Measurements from ENCODE around the gene ATP6AP1.

The ATP6AP1 gene

GRCh38 chrX:154430916-154431315, 2.4 kb downstream of the ATP6AP1 start:
- DNase-seq (ENCODE audit: low spot score) = no peak

DNA sequence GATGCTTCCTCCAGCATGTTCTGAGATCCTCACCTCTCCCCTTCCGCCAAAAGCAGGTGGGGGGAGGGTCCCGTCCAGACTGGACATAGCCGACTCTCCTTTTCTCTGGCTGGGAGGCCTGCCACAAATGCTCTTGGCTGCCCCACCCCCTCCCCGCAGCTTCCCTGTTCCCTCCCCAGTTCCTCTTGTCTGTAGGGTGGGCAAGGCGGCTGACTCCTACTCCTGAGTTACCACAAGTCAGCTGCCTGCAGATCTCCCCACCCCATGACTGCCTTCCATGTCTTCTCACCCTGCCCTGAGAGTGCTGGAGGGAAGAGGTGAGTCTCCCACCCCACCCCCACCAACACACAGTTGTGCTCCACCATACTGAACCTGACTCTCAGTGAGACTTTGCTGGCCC, 2.9 kb downstream of the ATP6AP1 start:
- no peak for DNase-seq (ENCODE audit: low spot score)

- no peak for DNase-seq (ENCODE audit: low spot score)
These were observed 3.7 kb downstream of the ATP6AP1 start for GRCh38 chrX:154432210-154432609.

DNA sequence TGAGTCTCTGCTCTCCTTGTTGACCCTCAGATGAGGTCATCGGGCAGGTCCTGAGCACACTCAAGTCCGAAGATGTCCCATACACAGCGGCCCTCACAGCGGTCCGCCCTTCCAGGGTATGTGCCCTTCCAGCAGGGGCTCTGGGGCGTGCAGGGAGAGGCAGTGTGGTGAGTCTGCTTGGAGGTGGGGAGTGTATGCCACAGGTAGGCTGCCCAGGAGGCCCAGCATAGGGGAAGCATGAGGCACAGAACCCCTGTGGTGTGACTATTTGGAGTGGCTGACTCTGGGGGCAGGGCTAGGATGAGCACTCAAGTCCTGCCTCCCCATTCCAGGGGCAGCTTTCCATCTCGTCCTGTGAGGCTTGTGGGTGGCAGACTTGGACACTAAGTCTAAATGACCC, 5.1 kb downstream of the ATP6AP1 start:
- no peak for DNase-seq (ENCODE audit: low spot score)

DNA sequence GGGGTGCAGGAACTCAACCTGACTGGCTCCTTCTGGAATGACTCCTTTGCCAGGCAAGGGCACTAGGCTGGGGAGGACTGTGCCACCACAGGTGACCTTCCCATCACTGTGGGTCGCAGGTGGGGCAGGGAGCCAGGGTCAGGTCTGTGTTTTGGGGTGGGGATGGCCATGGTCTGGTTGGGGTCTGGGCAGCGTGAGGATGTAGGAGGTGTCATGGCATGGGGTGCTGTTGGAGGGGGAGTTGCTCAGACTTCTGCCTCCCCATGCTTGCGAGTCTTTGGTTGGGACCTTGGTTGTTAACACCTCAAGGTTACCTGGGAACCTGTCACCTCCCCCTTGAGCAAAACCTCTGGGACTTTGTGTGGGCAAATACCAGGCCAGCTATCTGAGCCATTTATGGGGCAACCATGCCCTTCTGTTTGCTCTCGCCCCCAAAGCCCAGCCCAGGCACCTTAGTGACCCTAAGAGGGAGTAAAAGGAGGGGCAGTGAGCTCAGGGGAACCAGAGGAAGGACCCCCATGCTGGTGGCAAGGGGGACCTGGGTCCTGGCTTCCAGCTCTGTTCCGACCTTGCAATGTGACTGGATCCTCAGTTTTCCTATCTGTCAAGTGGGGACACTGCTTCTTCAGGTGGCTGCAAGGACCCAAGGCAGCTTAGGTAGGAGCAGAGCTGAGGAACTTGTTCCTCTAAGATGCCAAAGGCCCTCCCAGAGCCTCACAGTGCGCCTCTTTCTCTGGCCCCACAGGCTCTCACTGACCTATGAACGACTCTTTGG, 6.1 kb downstream of the ATP6AP1 start:
- DNase-seq (ENCODE audit: low spot score) = no peak

- no peak for DNase-seq (ENCODE audit: low spot score)
These were observed 6.8 kb downstream of the ATP6AP1 start for GRCh38 chrX:154435171-154435733.

GRCh38 chrX:154436374-154436982, 8.0 kb downstream of the ATP6AP1 start:
- no peak for DNase-seq (ENCODE audit: low spot score)

DNA sequence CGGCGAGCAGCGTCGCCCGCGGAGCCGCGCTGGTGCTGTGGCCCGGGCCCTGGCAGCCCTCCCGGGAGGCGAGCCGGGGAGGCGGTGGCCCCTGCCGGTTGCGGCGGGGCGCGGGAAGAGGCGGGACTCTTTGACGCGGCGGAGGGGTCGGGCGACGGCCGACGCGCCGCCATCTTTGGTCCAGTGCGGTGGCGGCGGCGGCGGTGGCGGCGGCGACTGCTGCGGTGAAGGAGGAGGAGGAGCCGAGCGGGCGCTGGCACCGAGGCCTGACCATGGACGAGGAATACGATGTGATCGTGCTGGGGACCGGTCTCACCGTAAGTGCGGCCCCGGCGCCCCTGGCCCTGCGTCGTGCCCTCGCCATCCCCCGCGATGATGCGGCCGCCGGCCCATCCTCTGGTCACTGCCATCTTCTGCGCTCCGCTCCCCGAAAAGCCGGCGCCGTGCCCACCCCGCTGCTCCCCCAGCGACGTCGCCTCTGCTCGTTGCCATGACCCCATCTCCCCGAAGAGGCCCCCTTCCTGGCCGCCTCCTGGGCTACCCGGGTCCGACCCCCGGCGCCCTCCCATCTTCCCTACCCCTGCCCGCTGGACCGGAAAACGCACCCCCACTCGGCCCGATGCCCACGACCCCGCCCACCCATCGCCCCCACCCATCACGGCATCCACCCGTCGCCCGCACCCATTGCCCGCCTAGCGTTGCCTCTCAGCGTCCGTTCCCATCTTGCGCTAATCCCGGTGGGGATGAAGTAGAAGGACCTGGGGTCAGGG, 8.7 kb downstream of the ATP6AP1 start, which contains the start of gene GDI1:
GDI1 (plus strand) TSS at position 172 of the 770 bp plus-strand sequence; CDS start at position 273, 101 bp downstream.
- DNase-seq (ENCODE audit: low spot score) = peak; percentile 62

- no peak for DNase-seq (ENCODE audit: low spot score)
These were observed 9.8 kb downstream of the ATP6AP1 start for GRCh38 chrX:154437971-154438893.

GRCh38 chrX:154439841-154440240, 11.4 kb downstream of the ATP6AP1 start:
- no peak for DNase-seq (ENCODE audit: low spot score)

DNA sequence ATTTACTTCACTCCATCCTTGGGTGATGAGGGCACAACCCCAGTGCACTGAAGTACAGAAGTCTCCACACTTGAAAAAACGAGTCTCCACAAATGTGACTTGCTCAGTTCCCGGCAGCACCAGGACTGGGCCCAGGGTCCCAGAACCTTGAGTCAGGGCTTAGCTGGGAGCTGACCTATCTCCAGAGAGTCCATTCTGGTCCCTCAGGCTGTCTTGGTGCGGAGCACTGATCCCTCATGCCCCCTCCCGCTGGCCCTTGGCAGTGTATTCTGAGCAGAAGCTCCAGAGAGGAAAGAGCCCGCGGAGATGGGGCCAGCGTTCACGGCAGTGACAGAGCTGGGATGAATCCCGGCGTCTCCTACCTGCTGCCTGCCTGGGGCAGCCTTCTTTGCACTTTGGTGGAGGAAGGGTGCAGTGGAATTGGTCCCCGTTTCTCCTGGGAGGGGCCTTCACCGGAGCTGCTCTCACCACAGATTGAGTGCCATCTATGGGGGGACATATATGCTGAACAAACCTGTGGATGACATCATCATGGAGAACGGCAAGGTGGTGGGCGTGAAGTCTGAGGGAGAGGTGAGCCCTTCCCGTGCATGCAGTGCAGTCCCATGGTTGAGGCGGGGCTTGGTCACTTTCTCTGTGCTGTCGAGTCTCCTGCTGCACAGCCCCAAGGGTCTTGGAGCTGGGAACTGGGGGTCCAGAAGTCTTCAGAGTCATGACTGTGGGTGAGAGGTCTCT, 12.3 kb downstream of the ATP6AP1 start:
- no peak for DNase-seq (ENCODE audit: low spot score)

DNA sequence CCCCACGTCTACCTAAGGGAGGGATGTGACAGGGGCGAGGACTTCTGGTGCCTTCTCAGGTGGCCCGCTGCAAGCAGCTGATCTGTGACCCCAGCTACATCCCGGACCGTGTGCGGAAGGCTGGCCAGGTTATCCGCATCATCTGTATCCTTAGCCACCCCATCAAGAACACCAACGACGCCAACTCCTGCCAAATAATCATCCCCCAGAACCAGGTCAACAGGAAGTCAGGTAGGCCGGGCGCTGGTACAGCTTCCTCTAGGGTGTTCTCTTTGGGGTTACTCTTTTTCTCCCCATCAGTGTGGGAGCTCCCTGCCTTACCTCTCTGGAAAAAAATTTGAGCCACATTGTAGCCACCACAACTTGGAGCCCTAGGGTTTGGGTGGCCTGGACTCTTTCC, 13.1 kb downstream of the ATP6AP1 start:
- no peak for DNase-seq (ENCODE audit: low spot score)

GRCh38 chrX:154441984-154442707, 13.7 kb downstream of the ATP6AP1 start:
- DNase-seq (ENCODE audit: low spot score) = peak; percentile 34

DNA sequence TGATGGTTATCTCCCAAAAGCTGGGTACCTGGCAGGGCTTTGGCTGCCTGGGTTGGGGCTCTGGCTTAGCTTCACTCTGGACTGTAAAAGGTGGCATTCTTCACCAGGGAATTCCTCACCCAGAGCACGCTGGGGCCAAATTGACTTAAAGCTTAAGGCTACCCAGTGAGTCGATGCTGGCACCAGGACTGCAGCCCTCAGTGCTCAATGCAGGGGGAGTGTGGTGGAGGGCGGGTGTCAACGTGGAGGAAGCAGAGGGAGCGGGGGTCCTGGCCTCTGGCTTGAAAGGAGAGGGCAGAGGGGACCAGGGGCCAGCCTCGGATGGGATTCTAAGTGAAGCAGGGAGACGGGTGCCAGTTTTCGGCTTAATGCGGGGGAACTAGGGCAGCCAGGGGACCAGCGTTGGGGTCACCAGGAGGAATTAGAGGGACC, 15.0 kb downstream of the ATP6AP1 start:
- no peak for DNase-seq (ENCODE audit: low spot score)

GRCh38 chrX:154443992-154444754, 15.7 kb downstream of the ATP6AP1 start, which contains the start of gene FAM50A:
Gene FAM50A (plus strand): TSS chrX:154444141. CDS start chrX:154444236, 95 bp downstream.
- peak; percentile 63 for DNase-seq (ENCODE audit: low spot score)

DNA sequence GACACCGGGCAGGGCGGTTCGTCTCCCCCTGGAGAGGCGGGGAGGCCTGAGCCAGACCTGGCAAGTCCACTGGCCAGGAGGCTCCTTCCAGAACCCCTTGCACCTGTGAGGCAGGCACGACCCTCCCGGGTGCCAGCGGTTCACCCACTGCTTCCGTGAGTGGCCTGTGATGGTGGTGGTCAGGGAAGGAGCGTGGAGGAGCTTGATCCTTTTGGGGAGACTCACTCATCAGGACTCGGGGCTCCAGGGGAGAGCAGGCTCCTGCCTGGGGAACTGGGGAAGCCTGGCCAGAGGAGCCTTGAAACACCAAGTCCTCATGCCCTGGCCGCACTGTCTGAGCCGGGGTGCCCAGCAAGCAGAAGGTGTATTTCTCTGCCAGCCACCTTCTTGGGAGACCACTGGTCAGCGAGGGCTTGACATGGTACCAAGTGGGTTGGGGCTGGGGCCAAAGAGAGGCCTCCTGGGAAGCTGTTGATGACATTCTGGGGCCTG, 16.3 kb downstream of the ATP6AP1 start:
- DNase-seq (ENCODE audit: low spot score) = no peak

DNA sequence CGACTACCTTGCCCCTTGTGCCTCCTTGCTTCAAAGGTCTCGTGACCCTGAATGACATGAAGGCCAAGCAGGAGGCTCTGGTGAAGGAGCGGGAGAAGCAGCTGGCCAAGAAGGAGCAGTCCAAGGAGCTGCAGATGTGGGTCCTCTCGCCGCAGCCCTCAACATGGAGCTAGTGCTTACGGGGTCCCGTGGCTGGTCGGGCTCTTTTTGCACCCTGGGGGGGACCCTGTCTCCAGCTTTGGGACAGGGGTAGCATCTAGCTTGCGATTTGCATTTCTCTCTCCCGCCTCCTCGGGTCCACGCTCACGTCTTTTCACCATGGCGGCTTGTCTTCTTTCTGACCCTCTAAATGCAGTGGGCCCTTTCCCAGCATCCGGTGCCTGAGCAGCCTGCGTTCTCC, 17.3 kb downstream of the ATP6AP1 start:
- no peak for DNase-seq (ENCODE audit: low spot score)

DNA sequence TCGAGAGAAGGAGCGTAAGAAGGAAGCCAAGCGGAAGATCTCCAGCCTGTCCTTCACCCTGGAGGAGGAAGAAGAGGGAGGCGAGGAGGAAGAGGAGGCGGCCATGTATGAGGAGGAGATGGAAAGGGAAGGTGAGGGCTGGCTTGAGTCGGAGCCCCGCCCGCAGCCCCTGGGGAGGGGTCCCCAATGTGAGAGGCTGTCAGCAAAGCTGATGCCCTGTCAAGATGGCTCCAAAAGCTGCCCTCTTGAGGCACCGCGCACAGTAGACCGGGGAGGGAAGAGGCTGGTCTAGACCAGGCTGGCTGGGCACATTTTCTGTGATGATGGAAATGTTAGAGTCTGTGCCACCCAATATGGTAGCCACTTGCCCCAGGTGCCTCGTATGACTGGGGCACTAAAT, 18.0 kb downstream of the ATP6AP1 start:
- DNase-seq (ENCODE audit: low spot score) = no peak

- no peak for DNase-seq (ENCODE audit: low spot score)
These were observed 20.0 kb downstream of the ATP6AP1 start for GRCh38 chrX:154448484-154448883.

Data from kidney tubule cell (primary cell).